Measurements from ENCODE around the gene SULT1A2. TPM values are rescaled to one million over a fixed set of nuclear protein-coding genes. Genes with fewer than 3 reads are reported as not detected.

Gene SULT1A2
- total and polyA plus RNA-seq, 2 of the 13 experiments (the other 11 are each of a cell fraction or from before 2014, with no cell fraction given) = 33.0 to 34.2 TPM

- TF ChIP-seq ZNF276 (CRISPR knock-in tag; IDR thresholded peaks at IDR 0.05; ENCODE audit: low read depth) (no peak), CHCHD3 (CRISPR knock-in tag; IDR thresholded peaks at IDR 0.05) (0 out of 2 replicates have a peak, but pooled peaks have one; percentile 19), FOXO1 (CRISPR knock-in tag; IDR thresholded peaks at IDR 0.05) (peak; percentile 67; the same call in 1 of the 2 replicates), ZNF251 (CRISPR knock-in tag; IDR thresholded peaks at IDR 0.05) (no peak), ATAD3A (CRISPR knock-in tag; IDR thresholded peaks at IDR 0.05) (peak; percentile 74; the same call in 1 of the 2 replicates), PCBP1 (IDR thresholded peaks at IDR 0.05; ENCODE audit: borderline replicate concordance, low read depth, low read length) (0 out of 2 replicates have a peak, but pooled peaks have one; percentile 53), AKNA (CRISPR knock-in tag; IDR thresholded peaks at IDR 0.05; ENCODE audit: borderline replicate concordance) (no peak), ZBTB49 (CRISPR knock-in tag; IDR thresholded peaks at IDR 0.05; ENCODE audit: borderline replicate concordance) (peak; percentile 53; the same call in 1 of the 2 replicates), TGIF2 (CRISPR knock-in tag; IDR thresholded peaks at IDR 0.05) (peak; percentile 63), CEBPG (CRISPR knock-in tag; IDR thresholded peaks at IDR 0.05) (0 out of 2 replicates have a peak, but pooled peaks have one; percentile 18), JDP2 (CRISPR knock-in tag; IDR thresholded peaks at IDR 0.05; ENCODE audit: borderline replicate concordance) (no peak; the same call in 1 of the 2 replicates), SMAD9 (CRISPR knock-in tag; IDR thresholded peaks at IDR 0.05) (no peak), ZNF207 (IDR thresholded peaks at IDR 0.05; ENCODE audit: borderline replicate concordance) (no peak), RFX3 (CRISPR knock-in tag; IDR thresholded peaks at IDR 0.05) (peak; percentile 23; the same call in 1 of the 2 replicates), ZNF564 (CRISPR knock-in tag; IDR thresholded peaks at IDR 0.05) (peak; percentile 78; the same call in 1 of the 2 replicates), SOX6 (IDR thresholded peaks at IDR 0.05) (no peak), SOX6 (CRISPR knock-in tag; IDR thresholded peaks at IDR 0.05) (peak; percentile 62), ZNF138 (CRISPR knock-in tag; IDR thresholded peaks at IDR 0.05; ENCODE audit: low read depth) (no peak), ZFP90 (CRISPR knock-in tag; IDR thresholded peaks at IDR 0.05; ENCODE audit: borderline replicate concordance) (no peak)
Observed at GRCh38 chr16:28609631-28610594, 13.1 kb upstream of the SULT1A2 start, which contains the start of gene SULT1A1 (continued).
